ENCODE results near the gene TRMT11. TPM values are rescaled to one million over a fixed set of nuclear protein-coding genes. Genes with fewer than 3 reads are reported as not detected.
A peak's percentile ranks its signal among the peaks of the same experiment; 100 is the strongest.

TRMT11 gene
- total and polyA plus RNA-seq, 4 donors = 9.9 to 46.1 (median 15.3) TPM

GRCh38 chr6:126064257-126064747, 78.0 kb downstream of the TRMT11 start:
- ATAC-seq (ENCODE audit: insufficient read depth, low FRiP score) = no peak
- TF ChIP-seq, protein P1, sequence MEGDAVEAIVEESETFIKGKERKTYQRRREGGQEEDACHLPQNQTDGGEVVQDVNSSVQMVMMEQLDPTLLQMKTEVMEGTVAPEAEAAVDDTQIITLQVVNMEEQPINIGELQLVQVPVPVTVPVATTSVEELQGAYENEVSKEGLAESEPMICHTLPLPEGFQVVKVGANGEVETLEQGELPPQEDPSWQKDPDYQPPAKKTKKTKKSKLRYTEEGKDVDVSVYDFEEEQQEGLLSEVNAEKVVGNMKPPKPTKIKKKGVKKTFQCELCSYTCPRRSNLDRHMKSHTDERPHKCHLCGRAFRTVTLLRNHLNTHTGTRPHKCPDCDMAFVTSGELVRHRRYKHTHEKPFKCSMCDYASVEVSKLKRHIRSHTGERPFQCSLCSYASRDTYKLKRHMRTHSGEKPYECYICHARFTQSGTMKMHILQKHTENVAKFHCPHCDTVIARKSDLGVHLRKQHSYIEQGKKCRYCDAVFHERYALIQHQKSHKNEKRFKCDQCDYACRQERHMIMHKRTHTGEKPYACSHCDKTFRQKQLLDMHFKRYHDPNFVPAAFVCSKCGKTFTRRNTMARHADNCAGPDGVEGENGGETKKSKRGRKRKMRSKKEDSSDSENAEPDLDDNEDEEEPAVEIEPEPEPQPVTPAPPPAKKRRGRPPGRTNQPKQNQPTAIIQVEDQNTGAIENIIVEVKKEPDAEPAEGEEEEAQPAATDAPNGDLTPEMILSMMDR (IDR thresholded peaks at IDR 0.05; ENCODE audit: control extremely low read depth, extremely low read depth) = no peak
- Histone ChIP-seq H3K9me3 (ENCODE audit: control insufficient read depth in 4 of 4, insufficient read depth in 3 of 4, low read length in 3 of 4) (peaks cover 0 to 2% (median 1%) of the 10 kb centered on the region in 4 donors), H3K36me3 (ENCODE audit: control insufficient read depth in 4 of 4, insufficient read depth in 4 of 4, low read length in 4 of 4) (peaks cover 0 to 4% (median 3%) of the 10 kb centered on the region in 4 donors), H3K4me1 (ENCODE audit: control insufficient read depth in 5 of 5, insufficient read depth in 5 of 5, low read length in 5 of 5) (peaks cover 0 to 4% (median 0%) of the 10 kb centered on the region in 5 donors), H3K9ac (ENCODE audit: insufficient read depth in 1 of 2, low read length in 2 of 2) (no peak overlapping the region), H3K27me3 (ENCODE audit: control insufficient read depth in 3 of 3, insufficient read depth in 3 of 3, low read length in 2 of 3) (no peaks in the 10 kb centered on the region), H3K27ac (ENCODE audit: low read depth in 1 of 2, low read length in 1 of 2) (no peak overlapping the region), H3K4me3 (no peak overlapping the region)
- DNase-seq = no peak
- 68 to 75% methylated on average over 4 of the region's 4 CpGs for WGBS, 2 donors

- ATAC-seq (ENCODE audit: insufficient read depth, low FRiP score) (no peak), DNase-seq (peak in 1 of 3 donors; percentile 14)
- H3K4me3 ChIP-seq = no peak overlapping the region
- H3K27me3 ChIP-seq (ENCODE audit: control insufficient read depth in 3 of 3, insufficient read depth in 3 of 3, low read length in 2 of 3) = no peaks in the 10 kb centered on the region
- 71 to 81% methylated on average over 7 of the region's 7 CpGs for WGBS, 2 donors
- H3K27ac ChIP-seq (ENCODE audit: low read depth in 1 of 2, low read length in 1 of 2) = no peak overlapping the region
- TF ChIP-seq, protein P1 (IDR thresholded peaks at IDR 0.05; ENCODE audit: control extremely low read depth, extremely low read depth) = no peak
- peaks cover 0 to 9% (median 3%) of the 10 kb centered on the region in 5 donors for H3K4me1 ChIP-seq (ENCODE audit: control insufficient read depth in 5 of 5, insufficient read depth in 5 of 5, low read length in 5 of 5)
- peaks cover 0 to 2% (median 1%) of the 10 kb centered on the region in 4 donors for H3K9me3 ChIP-seq (ENCODE audit: control insufficient read depth in 4 of 4, insufficient read depth in 3 of 4, low read length in 3 of 4)
- no peak overlapping the region for H3K9ac ChIP-seq (ENCODE audit: insufficient read depth in 1 of 2, low read length in 2 of 2)
- peaks cover 0 to 4% (median 3%) of the 10 kb centered on the region in 4 donors for H3K36me3 ChIP-seq (ENCODE audit: control insufficient read depth in 4 of 4, insufficient read depth in 4 of 4, low read length in 4 of 4)
These were observed 78.5 kb downstream of the TRMT11 start for GRCh38 chr6:126064748-126065401.

GRCh38 chr6:126066053-126067048, 80.0 kb downstream of the TRMT11 start:
- Histone ChIP-seq H3K27me3 (ENCODE audit: control insufficient read depth in 3 of 3, insufficient read depth in 3 of 3, low read length in 2 of 3) (no peaks in the 10 kb centered on the region), H3K9ac (ENCODE audit: insufficient read depth in 1 of 2, low read length in 2 of 2) (no peak overlapping the region), H3K27ac (ENCODE audit: low read depth in 1 of 2, low read length in 1 of 2) (no peak overlapping the region), H3K9me3 (ENCODE audit: control insufficient read depth in 4 of 4, insufficient read depth in 3 of 4, low read length in 3 of 4) (peaks cover 0 to 2% (median 1%) of the 10 kb centered on the region in 4 donors), H3K4me1 (ENCODE audit: control insufficient read depth in 5 of 5, insufficient read depth in 5 of 5, low read length in 5 of 5) (peaks cover 0 to 12% (median 7%) of the 10 kb centered on the region in 5 donors), H3K36me3 (ENCODE audit: control insufficient read depth in 4 of 4, insufficient read depth in 4 of 4, low read length in 4 of 4) (peaks cover 0 to 4% (median 1%) of the 10 kb centered on the region in 4 donors), H3K4me3 (no peak overlapping the region)
- TF ChIP-seq, protein P1 (IDR thresholded peaks at IDR 0.05; ENCODE audit: control extremely low read depth, extremely low read depth) = no peak
- peak; percentile 10 for ATAC-seq (ENCODE audit: insufficient read depth, low FRiP score)
- WGBS, 2 donors = 92 to 96% methylated on average over 12 of the region's 12 CpGs
- no peak for DNase-seq

Data from lung (tissue), 12 donors.